GM23248 (cell line): ENCODE results near the gene FYTTD1. TPM values are rescaled to one million over a fixed set of nuclear protein-coding genes. Genes with fewer than 3 reads are reported as not detected.
"Not testable (repeated sequence)": the region's sequence is repeated elsewhere in the genome, so short reads cannot be mapped to it uniquely, and the experiment has no call there.

ENCODE experiments used
- DNase-seq: peaks from one replicate; pipeline ENCODE4 v3.0.0-alpha.2; 2015
- H2AFZ ChIP-seq: fragments of 200-600 bp; sonication (generic); 2 replicates; pipeline ENCODE4 v1.6.1; 2016; ENCODE audit warnings: antibody characterized with exemption
- H3F3A ChIP-seq: fragments of 200-600 bp; sonication (generic); 2 replicates; pipeline ENCODE4 v1.6.1; 2016; ENCODE audit warnings: mild to moderate bottlenecking, antibody characterized with exemption, mixed run types; ENCODE audit not compliant: insufficient read depth
- H3K27ac ChIP-seq: fragments of 200-600 bp; sonication (generic); 2 replicates; pipeline ENCODE4 v1.5.1; 2016; ENCODE audit warnings: mild to moderate bottlenecking
- H3K27me3 ChIP-seq: fragments of 200-600 bp; sonication (generic); replicated peaks from 2 replicates; pipeline ENCODE4 v1.6.1; 2016; ENCODE audit warnings: mild to moderate bottlenecking; ENCODE audit not compliant: insufficient read depth
- H3K36me3 ChIP-seq: fragments of 200-600 bp; sonication (generic); 2 replicates; pipeline ENCODE4 v1.6.1; 2016; ENCODE audit warnings: low read depth, mild to moderate bottlenecking
- H3K4me1 ChIP-seq: fragments of 200-600 bp; sonication (generic); 2 replicates; pipeline ENCODE4 v1.6.1; 2016; ENCODE audit warnings: mild to moderate bottlenecking; ENCODE audit not compliant: insufficient read depth
- H3K4me2 ChIP-seq: fragments of 200-600 bp; sonication (generic); one replicate; pipeline ENCODE4 v1.6.1; 2016; ENCODE audit warnings: mild to moderate bottlenecking; ENCODE audit not compliant: unreplicated experiment
- H3K4me3 ChIP-seq: fragments of 200-600 bp; sonication (generic); 2 replicates; pipeline ENCODE4 v1.5.1; 2016; ENCODE audit warnings: mild to moderate bottlenecking
- H3K79me2 ChIP-seq: fragments of 200-600 bp; sonication (generic); 2 replicates; pipeline ENCODE4 v1.6.1; 2016; ENCODE audit warnings: mild to moderate bottlenecking; ENCODE audit not compliant: insufficient read depth
- H3K9ac ChIP-seq: fragments of 200-600 bp; sonication (generic); 2 replicates; pipeline ENCODE4 v1.6.1; 2016; ENCODE audit warnings: mild to moderate bottlenecking
- H3K9me2 ChIP-seq: fragments of 200-600 bp; sonication (generic); 2 replicates; pipeline ENCODE4 v1.6.1; 2016; ENCODE audit warnings: mixed run types, mild to moderate bottlenecking, moderate library complexity; ENCODE audit not compliant: insufficient read depth
- H3K9me3 ChIP-seq: fragments of 200-600 bp; sonication (generic); one replicate; pipeline ENCODE4 v1.6.1; 2017; ENCODE audit warnings: low read depth
- H4K20me1 ChIP-seq: fragments of 200-600 bp; sonication (generic); 2 replicates; pipeline ENCODE4 v1.6.0; 2016; ENCODE audit not compliant: insufficient read depth
- EZH2 ChIP-seq: fragments of 200-600 bp; sonication (generic); IDR thresholded peaks from 2 replicates; pipeline ENCODE4 v1.6.1; 2018; ENCODE audit warnings: antibody characterized with exemption, mild to moderate bottlenecking; ENCODE audit not compliant: insufficient read depth, poor library complexity, severe bottlenecking
- EZH2phosphoT487 ChIP-seq: fragments of 200-600 bp; sonication (generic); IDR thresholded peaks from 2 replicates; pipeline ENCODE4 v1.6.1; 2018; ENCODE audit warnings: antibody characterized with exemption, moderate library complexity, mild to moderate bottlenecking, low read depth; ENCODE audit not compliant: insufficient read depth
- WGBS, 2 experiments: methylation state at CpG; one replicate each; pipeline ENCODE4 v1.1.6; 2015 to 2017; ENCODE audit warnings: low lambda C conversion rate in 2 of 2, low coverage in 1 of 2; ENCODE audit errors: missing lambda C conversion rate in 2 of 2; 5-methylcytosine and 5-hydroxymethylcytosine counted together
- in situ Hi-C: fragments of 300-500 bp; cut with MboI; formaldehyde crosslinking; loops from 2 replicates; pipeline ENCODE4 v1.15.0; 2020
- polyA plus RNA-seq: library from polyadenylated mRNA; unstranded; fragments of >200 nt; fragmentation: Nextera tagmentation; extraction: Ambion mirVana; gene quantifications from 2 replicates; pipeline ENCODE4 v1.2.1, GENCODE V29; 2016
- total RNA-seq: library from RNA; depleted of rRNA; stranded (reverse); fragments of >200 nt; shearing (Covaris generic); gene quantifications from 2 replicates; pipeline ENCODE4 v1.2.3, GENCODE V29; 2014

The FYTTD1 gene
- total and polyA plus RNA-seq, 2 experiments from 2014 or later = 42.0 to 90.4 TPM

DNA sequence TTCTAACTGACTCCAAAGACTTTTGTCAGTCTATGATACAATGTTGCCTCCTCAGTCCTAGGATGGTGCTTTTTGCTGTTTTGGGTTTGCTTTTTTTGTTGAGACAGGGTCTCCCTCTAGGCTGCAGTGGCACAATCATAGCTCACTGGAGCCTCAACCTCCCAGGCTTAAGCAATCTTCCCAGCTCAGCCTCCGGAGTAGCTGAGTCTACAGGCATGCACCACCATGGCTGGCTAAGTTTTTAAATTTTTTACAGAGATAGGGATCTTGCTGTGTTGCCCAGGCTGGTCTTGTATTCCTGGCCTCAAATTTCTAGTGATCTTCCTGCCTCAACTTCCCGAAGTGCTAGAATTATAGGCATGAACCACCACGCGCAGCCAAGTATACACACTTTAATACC lies 35.4 kb upstream of the FYTTD1 start:
- in situ Hi-C loops = no loop called here
- H3F3A ChIP-seq = peaks cover 41% of the 10 kb centered on the region
- H3K9me2 ChIP-seq = no peaks in the 10 kb centered on the region
- H3K36me3 ChIP-seq = no peaks in the 10 kb centered on the region
- 94% methylated on average over 4 of the region's 4 CpGs for WGBS, 2 experiments
- H3K79me2 ChIP-seq = peaks cover 60% of the 10 kb centered on the region
- no peak overlapping the region for H3K4me3 ChIP-seq
- H3K9ac ChIP-seq = no peak overlapping the region
- peaks cover 30% of the 10 kb centered on the region for H3K4me1 ChIP-seq
- H2AFZ ChIP-seq = no peak overlapping the region
- no peaks in the 10 kb centered on the region for H4K20me1 ChIP-seq
- H3K4me2 ChIP-seq = no peak overlapping the region
- no peaks in the 10 kb centered on the region for H3K27me3 ChIP-seq
- H3K9me3 ChIP-seq = no peaks in the 10 kb centered on the region
- H3K27ac ChIP-seq = 0 out of 2 replicates have a peak overlapping the region, but pooled peaks have one; percentile 99
- no peak for DNase-seq
- TF ChIP-seq EZH2phosphoT487 = no peak
- no peak for TF ChIP-seq EZH2

DNA sequence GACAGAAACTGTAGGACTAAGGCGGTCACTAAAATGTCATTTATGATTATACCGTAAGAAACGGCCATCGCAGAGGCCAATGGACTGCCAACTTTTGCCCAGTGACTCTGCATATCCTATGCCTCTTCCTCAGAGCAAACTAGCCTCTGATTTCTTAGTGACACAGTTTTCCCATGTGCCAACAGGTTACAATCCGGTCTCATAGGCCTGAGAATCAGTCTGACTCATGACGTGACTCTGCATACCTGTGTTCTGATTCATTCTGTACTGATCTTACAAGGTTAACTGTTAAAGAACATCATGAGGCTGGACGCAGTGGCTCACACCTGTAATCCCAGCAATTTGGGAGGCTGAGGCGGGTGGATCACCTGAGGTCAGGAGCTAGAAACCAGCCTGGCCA lies 30.8 kb upstream of the FYTTD1 start:
- H4K20me1 ChIP-seq = no peaks in the 10 kb centered on the region
- 66 to 68% methylated on average over 8 of the region's 8 CpGs for WGBS, 2 experiments
- no peak overlapping the region for H3K4me3 ChIP-seq
- peak; percentile 91 for DNase-seq
- in situ Hi-C loops = no loop called here
- no peak overlapping the region for H2AFZ ChIP-seq
- H3K9me2 ChIP-seq = no peaks in the 10 kb centered on the region
- no peaks in the 10 kb centered on the region for H3K27me3 ChIP-seq
- no peak for TF ChIP-seq EZH2phosphoT487
- TF ChIP-seq EZH2 = no peak
- H3K4me2 ChIP-seq = no peak overlapping the region
- H3K79me2 ChIP-seq = peaks cover 64% of the 10 kb centered on the region
- no peaks in the 10 kb centered on the region for H3K36me3 ChIP-seq
- H3K27ac ChIP-seq = peak overlapping the region; percentile 84
- H3K9ac ChIP-seq = peak overlapping the region; percentile 42
- H3K4me1 ChIP-seq = peaks cover 6% of the 10 kb centered on the region
- H3F3A ChIP-seq = peaks cover 20% of the 10 kb centered on the region; the same call in 1 of the 2 replicates
- H3K9me3 ChIP-seq = no peaks in the 10 kb centered on the region

DNA sequence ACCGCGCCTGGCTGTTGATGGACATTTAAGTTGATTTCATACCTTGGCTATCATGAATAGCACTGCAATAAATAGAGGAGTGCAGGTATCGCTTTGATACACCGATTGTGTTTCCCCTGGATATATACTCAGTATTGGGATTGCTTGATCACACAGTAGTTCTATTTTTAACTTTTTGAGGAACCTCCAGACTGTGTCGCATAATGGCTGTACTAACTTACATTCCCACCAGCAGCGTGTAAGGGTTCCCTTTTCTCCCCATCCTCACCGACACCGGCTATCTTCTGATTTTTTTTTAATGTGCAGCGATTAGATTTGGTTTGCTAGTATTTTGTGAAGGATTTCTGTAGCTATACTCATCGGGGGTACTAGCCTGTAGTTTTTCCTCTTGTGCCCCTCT lies 29.0 kb upstream of the FYTTD1 start:
- Histone ChIP-seq H3K4me3 (no peak overlapping the region), H3K4me2 (no peak overlapping the region), H3K79me2 (peaks cover 70% of the 10 kb centered on the region), H3K9ac (no peak overlapping the region), H4K20me1 (no peaks in the 10 kb centered on the region), H3K27ac (no peak overlapping the region), H3K9me2 (no peaks in the 10 kb centered on the region), H3K36me3 (no peaks in the 10 kb centered on the region), H3K9me3 (no peaks in the 10 kb centered on the region), H2AFZ (no peak overlapping the region), H3K4me1 (peaks cover 6% of the 10 kb centered on the region), H3K27me3 (no peaks in the 10 kb centered on the region), H3F3A (peaks cover 15% of the 10 kb centered on the region; the same call in 1 of the 2 replicates)
- no peak for DNase-seq
- no peak for TF ChIP-seq EZH2
- TF ChIP-seq EZH2phosphoT487 = no peak
- in situ Hi-C loops = no loop called here
- 97 to 99% methylated on average over 10 of the region's 10 CpGs for WGBS, 2 experiments

DNA sequence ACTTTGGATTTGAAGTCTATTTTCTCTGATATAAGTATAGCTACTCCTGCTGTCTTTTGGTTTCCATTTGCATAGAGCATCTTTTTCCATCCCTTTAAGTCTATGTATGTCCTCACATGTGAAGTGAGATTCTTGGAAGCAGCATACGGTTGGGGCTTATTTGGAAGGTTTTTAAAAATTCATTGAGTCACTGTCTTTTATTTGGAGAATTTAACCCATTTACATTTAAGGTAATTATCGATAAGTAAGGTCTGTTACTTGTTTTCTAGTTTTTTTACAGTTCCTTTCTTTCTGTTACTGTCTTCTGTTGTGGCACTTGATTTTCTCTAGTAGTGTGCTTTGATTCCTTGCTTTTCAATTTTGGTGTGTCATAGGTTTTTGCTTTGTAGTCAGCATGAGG lies 26.9 kb upstream of the FYTTD1 start:
- Histone ChIP-seq H3K4me2 (no peak overlapping the region), H3K36me3 (no peaks in the 10 kb centered on the region), H3K4me3 (no peak overlapping the region), H3K9me3 (no peaks in the 10 kb centered on the region), H3K9me2 (no peaks in the 10 kb centered on the region), H3F3A (peaks cover 15% of the 10 kb centered on the region; the same call in 1 of the 2 replicates), H3K9ac (no peak overlapping the region), H3K79me2 (peaks cover 68% of the 10 kb centered on the region), H3K4me1 (peaks cover 6% of the 10 kb centered on the region), H2AFZ (no peak overlapping the region), H3K27ac (no peak overlapping the region), H4K20me1 (no peaks in the 10 kb centered on the region), H3K27me3 (no peaks in the 10 kb centered on the region)
- no peak for DNase-seq
- 95 to 97% methylated on average over 2 of the region's 2 CpGs for WGBS, 2 experiments
- TF ChIP-seq EZH2 (no peak), EZH2phosphoT487 (no peak)
- in situ Hi-C loops = no loop called here

DNA sequence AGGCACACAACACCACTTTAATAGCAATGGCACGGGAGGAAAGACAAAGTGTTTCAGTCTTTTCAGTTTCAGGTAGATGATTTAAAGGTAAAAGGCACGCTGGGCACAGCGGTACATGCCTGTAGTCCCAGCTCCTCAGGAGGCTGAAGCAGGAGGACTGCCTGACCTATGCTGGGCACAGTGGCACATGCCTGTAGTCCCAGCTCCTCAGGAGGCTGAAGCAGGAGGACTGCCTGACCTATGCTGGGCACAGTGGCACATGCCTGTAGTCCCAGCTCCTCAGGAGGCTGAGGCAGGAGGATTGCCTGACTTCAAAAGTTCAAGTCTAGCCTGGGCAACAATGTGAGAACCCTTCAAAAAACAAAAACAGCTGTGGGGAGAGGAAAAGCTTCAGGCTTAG lies 21.8 kb upstream of the FYTTD1 start:
- H4K20me1 ChIP-seq, H3K4me3 ChIP-seq, H3K36me3 ChIP-seq, H3K9me3 ChIP-seq, H3K4me2 ChIP-seq, DNase-seq, H3F3A ChIP-seq, H3K9ac ChIP-seq, in situ Hi-C loops, H3K27me3 ChIP-seq, H3K9me2 ChIP-seq, H2AFZ ChIP-seq, H3K27ac ChIP-seq: not testable (repeated sequence)
- H3K4me1 ChIP-seq = peaks cover 11% of the 10 kb centered on the region; the same call in 1 of the 2 replicates
- WGBS, 2 experiments = 93 to 98% methylated on average over 3 of the region's 3 CpGs
- peaks cover 80% of the 10 kb centered on the region for H3K79me2 ChIP-seq
